ENCODE results near the gene WDR17. TPM values are rescaled to one million over a fixed set of nuclear protein-coding genes. Genes with fewer than 3 reads are reported as not detected.

WDR17 gene
- total RNA-seq, 1 donor = 1.2 TPM

Other genes starting within 250 kb of the WDR17 start
- not detected for gene SPATA4, start 129.7 kb downstream of the WDR17 start, total RNA-seq
- gene ASB5, start 203.4 kb downstream of the WDR17 start, total RNA-seq = not detected